Activated naive CD4-positive, alpha-beta T cell (primary cell): ENCODE data around the gene GP1BB.
"Not testable (repeated sequence)": the region's sequence is repeated elsewhere in the genome, so short reads cannot be mapped to it uniquely, and the experiment has no call there.

Experiments
- DNase-seq, 4 experiments: peaks; one replicate each; lab custom pipeline; 2025; lab: John Stamatoyannopoulos, UW

The GP1BB gene

DNA sequence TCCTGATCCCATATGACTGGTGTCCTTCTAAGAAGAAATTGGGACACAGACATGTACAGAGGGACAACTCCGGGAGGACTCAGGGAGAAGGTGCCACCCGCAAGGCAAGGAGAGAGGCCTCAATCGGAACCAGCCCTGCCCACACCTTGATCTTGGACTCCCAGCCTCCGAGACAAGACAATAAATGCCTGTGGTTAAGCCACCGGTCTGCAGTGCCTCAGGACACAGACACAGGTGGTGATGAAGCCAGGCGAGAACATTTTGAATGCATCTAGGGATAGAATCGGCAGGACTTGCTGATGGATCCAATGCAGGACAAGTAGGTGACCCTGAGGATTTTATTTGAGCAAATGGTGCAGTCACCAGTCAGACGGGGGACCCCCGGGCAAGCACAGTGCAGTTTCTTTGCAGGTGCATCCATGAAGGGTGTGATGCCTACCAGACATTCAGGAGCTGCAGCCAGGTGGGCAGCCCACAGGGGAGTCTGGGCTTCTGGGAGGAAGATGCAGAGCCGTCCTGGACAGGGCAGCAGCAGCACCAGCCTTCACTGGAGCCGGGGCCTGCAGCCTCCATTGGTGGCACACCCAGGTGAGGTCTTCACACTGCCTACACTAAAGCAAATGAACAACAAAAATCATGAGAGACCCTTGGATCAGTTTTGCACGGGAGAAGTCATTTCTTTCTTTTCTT, 29.2 kb upstream of the GP1BB start:
- no peak for DNase-seq

- DNase-seq = no peak
Observed at GRCh38 chr22:19694696-19695095, 28.6 kb upstream of the GP1BB start.

GRCh38 chr22:19696504-19697276, 26.6 kb upstream of the GP1BB start:
- DNase-seq = no peak

DNA sequence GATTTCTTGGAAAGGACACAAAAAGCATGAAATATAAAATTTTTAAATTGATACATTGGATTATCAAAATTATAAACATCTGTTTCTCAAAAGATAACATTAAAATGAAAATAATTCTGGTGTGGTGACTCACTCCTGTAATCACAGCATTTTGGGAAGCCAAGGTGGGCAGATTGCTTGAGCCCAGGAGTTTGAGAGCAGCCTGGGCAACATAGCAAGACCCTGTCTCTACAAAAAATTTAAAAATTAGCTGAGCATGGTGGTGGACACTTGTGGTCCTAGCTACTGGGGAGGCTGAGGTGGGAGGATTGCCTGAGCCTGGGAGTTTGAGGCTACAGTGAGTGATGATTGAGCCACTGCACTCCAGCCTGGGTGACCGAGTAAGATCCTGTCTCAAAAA, 25.5 kb upstream of the GP1BB start:
- not testable (repeated sequence) for DNase-seq

DNA sequence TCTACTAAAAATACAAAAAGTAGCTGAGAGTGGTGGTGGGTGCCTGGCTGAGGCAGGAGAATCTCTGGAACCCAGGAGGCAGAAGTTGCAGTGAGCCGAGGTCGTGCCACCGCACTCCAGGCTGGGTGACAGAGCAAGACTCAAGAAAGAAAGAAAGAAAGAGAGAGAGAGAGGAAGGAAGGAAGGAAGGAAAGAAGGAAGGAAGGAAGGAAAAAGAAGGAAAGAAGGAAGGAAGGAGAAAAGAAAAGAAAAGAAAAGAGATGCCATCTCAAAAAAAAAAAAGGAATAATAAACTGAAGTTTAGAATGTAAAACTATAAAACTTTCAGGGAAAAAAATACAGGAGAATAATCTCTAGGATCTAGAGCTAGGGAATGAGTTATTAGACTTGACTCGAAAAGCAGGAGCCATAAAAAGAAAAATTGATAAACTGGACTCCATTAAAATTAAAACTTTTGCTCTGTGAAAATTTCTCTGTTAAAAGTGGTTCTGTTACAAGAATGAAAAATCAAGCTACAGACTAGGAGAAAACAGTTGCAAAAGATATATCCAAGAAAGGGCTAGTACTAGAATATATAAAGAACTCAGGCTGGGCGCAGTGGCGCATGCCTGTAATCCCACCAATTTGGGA, 22.4 kb upstream of the GP1BB start:
- DNase-seq = no peak

- DNase-seq = no peak
Observed at GRCh38 chr22:19701420-19702145, 21.8 kb upstream of the GP1BB start.

- no peak for DNase-seq
Observed at GRCh38 chr22:19703869-19704268, 19.5 kb upstream of the GP1BB start.

DNA sequence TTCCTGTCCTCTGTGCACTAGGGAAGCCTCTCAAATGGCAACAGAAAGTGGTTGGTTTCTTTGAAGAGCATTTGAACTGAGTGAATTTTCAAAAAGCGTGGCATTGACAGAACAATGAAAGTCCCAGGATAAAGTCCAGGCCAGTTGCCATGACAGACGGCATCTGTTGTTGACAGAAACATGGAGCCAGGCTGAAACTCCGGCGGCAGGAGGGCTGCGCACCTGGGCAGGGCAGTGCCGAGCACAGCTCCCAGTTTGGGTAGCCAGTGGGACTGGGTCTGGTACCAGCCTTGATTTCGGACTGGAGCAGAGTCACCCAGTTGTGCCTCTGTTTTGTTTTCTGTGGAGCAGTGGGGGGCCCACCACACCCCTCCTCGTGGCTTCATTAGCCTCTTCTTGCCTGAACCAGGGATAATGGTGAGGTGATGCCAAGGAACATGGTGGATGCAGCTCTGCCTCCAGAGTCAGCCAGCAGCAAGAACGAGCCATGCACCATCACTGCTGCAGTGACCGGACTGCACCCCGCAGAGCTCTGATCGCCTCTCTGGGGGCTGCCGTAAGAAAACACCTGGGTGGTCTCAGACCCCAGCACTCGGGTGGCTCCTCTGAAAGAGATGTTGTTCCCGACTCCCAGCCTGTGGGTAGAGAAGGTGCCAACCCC, 18.9 kb upstream of the GP1BB start:
- no peak for DNase-seq

DNA sequence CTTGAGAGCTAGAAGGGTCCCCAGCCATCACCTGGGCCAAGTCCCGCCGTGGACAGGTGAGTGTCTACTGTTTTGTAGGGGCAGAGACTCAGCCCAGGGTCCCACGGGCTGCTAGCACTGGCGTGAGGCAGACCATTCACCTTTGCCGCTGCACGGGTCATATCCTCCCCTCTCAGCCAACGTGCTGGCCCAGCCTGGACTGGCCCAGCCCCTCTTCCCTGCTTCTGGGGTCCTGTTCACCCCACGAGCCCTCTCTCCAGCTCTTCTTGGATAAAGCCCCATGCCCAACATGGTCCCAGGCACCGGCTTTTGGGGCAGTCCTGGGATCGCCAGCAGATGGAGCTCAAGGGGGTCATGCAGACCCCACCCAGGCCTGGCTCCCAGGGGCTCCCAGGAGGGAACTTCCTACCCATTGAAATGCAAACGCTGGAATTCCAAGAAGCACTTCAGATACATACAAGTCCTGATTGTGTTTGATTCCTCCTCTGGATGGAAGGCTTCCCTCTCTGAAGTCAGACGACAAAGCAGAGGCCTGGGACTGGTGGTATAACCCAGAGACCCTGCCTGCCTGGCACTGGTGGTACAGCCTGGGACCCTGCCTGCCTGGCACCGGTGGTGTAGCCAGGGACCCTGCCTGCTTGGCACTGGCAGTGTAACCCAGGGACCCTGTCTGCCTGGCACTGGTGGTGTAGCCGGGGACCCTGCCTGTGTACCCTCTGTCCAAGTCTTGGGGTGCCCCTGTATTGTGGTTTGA, 18.0 kb upstream of the GP1BB start:
- DNase-seq = no peak

- DNase-seq = no peak
Observed at GRCh38 chr22:19706661-19707151, 16.6 kb upstream of the GP1BB start.

- no peak for DNase-seq
Observed at GRCh38 chr22:19707347-19708290, 15.7 kb upstream of the GP1BB start.

- no peak for DNase-seq
Observed at GRCh38 chr22:19708321-19709011, 14.9 kb upstream of the GP1BB start.

- no peak for DNase-seq
Observed at GRCh38 chr22:19709063-19709769, 14.1 kb upstream of the GP1BB start.

DNA sequence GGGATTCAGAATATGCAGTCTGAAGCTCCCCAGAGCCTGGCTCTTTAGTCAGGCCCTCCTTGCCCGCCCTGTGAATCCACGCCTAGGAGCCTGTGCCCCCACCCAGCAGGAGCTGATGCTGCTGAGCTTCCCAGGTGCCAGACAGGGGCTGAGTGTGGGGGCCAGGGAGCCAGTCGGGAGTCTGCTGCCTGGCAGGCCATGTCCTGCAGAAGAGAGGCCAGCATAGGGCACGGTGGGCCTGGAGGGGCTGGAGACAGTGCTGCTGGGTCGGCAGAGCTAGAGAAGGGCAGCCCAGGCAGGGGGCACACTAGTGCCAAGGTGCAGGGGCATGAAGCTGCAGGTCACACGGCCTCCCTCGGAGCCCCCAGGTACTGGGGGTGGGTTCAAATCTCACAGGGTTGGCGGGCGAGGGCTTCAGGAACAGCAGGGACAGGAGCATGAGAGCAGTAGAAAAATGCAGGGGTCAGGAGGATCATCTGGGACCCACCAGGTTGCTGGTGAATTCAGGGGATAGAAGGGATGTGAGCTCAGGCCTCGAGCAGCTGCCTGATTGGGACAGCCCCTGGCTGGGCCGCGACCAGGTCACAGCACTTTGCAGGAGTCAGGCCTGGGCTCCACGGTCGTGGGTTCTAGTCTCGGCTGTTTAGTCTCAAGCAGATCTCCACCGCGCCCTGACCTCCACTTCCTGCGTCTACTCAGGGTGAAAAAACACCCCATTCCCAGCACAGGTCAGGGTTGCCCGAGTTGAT, 13.1 kb upstream of the GP1BB start:
- DNase-seq = no peak

DNA sequence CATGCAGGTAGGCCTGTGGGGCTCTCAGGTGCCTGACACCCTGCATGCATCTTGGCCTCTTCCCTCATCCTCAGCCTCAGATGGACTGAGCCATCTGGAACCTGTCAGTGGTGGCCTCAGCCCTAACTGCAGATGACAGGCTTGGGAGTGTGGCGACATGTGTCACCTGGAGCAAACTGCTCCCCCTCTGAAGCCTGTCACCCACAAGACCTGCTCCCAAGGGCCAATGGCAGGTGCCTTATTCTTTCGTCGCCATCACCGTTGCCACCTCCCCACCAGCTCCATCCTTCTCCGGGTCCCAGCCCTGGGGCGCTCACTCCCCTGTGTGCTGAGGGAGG, 12.6 kb upstream of the GP1BB start:
- no peak for DNase-seq

- DNase-seq = no peak
Observed at GRCh38 chr22:19713245-19713644, 10.1 kb upstream of the GP1BB start.

DNA sequence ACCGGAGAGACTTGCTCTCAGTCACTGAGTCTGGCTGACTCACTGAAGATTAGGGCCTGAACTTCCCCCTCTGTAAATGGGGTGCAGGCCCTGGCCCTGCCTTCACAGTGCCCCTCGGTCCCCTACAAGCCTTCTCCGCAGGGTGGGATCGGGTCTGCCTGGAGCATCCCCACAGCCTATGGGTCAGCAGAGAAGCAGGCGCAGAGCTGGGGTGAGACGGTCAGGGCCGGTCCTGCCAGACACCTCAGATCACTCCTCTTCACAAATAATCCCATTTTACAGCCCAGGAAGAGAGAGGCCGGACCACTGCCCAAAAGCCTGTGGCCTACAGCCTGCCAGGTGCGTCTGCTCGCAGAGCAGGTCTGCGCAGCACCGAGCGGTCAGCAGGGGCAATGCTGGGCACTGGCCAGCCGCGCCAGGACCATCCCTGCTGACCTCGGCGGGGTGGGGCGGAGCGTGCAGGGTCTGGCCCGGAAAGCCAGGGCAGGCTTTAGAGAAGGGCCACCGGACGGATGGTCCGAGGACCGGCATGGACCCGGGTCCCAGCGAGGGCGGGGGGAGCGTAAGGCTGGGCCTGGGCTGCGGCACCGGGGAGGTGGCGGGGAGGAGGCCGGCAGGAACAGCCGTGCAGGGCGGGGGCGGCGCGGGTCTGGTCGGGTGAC, 9.6 kb upstream of the GP1BB start:
- no peak for DNase-seq
